Smooth muscle cell of the brain vasculature (primary cell): ENCODE measurements around the gene CAMK2D.

Experiments used
- DNase-seq: peaks from one replicate; pipeline ENCODE4 v3.0.0-alpha.2; 2012; ENCODE audit warnings: low read depth, low spot score

The CAMK2D gene

GRCh38 chr4:113525521-113525920 is 236.0 kb downstream of the CAMK2D start:
- DNase-seq: no peak

- DNase-seq: no peak
These were observed 236.9 kb downstream of the CAMK2D start for GRCh38 chr4:113524505-113525186.

GRCh38 chr4:113524096-113524495 is 237.4 kb downstream of the CAMK2D start:
- DNase-seq: no peak

GRCh38 chr4:113522433-113522832 is 239.1 kb downstream of the CAMK2D start:
- DNase-seq: no peak

- no peak for DNase-seq
These were observed 248.2 kb downstream of the CAMK2D start for GRCh38 chr4:113513382-113513781.

- DNase-seq: no peak
These were observed 248.7 kb downstream of the CAMK2D start for GRCh38 chr4:113512880-113513279.

GRCh38 chr4:113511944-113512343 is 249.6 kb downstream of the CAMK2D start:
- no peak for DNase-seq

- DNase-seq: no peak
These were observed 251.7 kb downstream of the CAMK2D start for GRCh38 chr4:113509851-113510250.

GRCh38 chr4:113505044-113505443 is 256.5 kb downstream of the CAMK2D start:
- DNase-seq: no peak

- no peak for DNase-seq
These were observed 257.1 kb downstream of the CAMK2D start for GRCh38 chr4:113504422-113504821.

- no peak for DNase-seq
These were observed 257.8 kb downstream of the CAMK2D start for GRCh38 chr4:113503691-113504090.

- DNase-seq: no peak
These were observed 258.6 kb downstream of the CAMK2D start for GRCh38 chr4:113502906-113503305.

GRCh38 chr4:113502476-113502875 is 259.1 kb downstream of the CAMK2D start:
- no peak for DNase-seq

- DNase-seq: no peak
These were observed 261.1 kb downstream of the CAMK2D start for GRCh38 chr4:113500424-113500823.

- DNase-seq: peak; percentile 23
These were observed 261.8 kb downstream of the CAMK2D start for GRCh38 chr4:113499696-113500095.

GRCh38 chr4:113499166-113499565 is 262.4 kb downstream of the CAMK2D start:
- DNase-seq: no peak

- no peak for DNase-seq
These were observed 264.2 kb downstream of the CAMK2D start for GRCh38 chr4:113497154-113497884.

- DNase-seq: peak; percentile 37
These were observed 264.8 kb downstream of the CAMK2D start for GRCh38 chr4:113496698-113497097.

- no peak for DNase-seq
These were observed 265.7 kb downstream of the CAMK2D start for GRCh38 chr4:113495790-113496189.

GRCh38 chr4:113483131-113483530 is 278.4 kb downstream of the CAMK2D start:
- DNase-seq: no peak

- no peak for DNase-seq
These were observed 279.2 kb downstream of the CAMK2D start for GRCh38 chr4:113482325-113482724.

- DNase-seq: no peak
These were observed 279.7 kb downstream of the CAMK2D start for GRCh38 chr4:113481820-113482219.

GRCh38 chr4:113480109-113480508 is 281.4 kb downstream of the CAMK2D start:
- no peak for DNase-seq
